ENCODE measurements around the gene STOX2.
A peak's percentile ranks its signal among the peaks of the same experiment; 100 is the strongest.

The STOX2 gene

DNA sequence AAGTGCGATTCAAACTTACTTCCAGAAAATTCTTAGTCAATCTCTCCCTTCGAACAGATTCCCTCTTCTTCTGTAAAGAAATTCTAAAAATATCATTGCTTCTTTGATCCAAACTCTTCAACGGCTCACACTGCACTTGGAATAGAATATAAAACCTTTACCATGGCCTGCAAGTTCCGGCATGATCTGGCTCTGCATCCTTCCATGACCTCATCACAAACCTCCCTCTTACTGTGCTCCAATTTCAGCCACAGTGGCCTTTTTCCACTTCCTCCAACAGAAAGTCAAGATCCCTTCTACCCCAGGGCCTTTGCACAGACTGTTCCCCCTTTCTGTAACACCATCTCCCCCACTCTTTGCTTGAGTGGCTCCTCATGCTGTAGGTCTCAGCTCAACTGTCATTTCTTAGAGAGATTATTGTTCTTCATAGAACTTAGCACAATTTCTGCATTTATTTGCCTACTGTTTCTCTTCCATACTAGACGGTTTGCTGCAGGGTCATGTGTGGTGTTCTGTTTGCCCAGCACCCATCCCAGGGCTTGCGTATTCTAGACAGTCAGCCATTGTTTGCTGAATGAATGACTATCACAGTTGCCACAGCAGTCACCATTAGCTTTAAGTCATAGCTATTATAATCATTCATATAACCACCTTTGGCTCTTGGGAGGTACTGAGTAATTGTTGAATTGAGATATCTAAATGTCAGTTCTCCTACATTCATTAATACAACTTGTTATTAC lies 1.9 kb upstream of the STOX2 start:
- peaks cover 29% of the 10 kb centered on the region for H3K27me3 ChIP-seq (replicated peaks; ENCODE audit: control insufficient read depth, insufficient read depth, low read length)

DNA sequence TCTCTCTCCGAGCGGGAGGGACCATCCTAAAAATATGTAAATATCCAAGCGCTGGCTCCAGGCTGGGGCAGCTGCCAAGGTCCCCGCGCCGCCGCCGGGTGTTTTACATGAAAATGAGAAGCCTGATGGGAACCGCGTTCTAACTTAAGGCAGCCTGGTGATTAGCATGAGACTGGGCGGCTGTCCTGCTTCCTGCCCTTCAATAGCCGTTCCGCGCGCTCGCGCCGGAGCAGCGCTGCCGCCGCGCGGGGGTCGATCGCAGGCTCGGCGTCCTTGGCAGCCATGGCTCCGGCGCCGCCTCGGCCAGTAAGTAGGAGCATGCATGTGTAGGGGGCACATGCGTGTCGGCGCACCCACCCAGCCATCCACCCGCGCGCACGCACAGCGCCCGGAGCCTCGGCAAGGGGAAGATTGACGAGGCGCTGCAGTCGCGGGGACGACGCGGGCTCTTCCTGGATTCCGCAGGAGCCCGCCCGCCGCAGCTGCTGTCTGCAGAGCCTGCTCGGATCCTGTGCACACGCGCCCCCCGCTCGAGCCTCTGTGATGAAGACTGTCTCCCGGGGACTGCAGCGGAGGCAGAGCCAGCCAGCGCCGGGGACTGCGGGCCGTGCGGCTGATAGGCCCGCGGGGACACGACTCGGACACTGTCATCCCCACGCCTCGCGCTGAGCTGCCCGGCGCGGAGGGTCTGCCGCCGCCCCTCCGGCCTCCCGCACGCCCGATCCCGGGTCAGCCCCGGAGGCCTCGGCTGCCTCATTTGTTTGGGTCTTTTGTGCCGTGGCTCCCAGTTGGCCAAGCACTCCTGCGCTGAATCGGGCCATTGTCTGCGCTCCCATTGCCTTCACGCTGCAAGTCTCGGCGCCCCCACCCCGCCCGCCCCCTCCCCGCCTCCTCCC lies 734 bp downstream of the STOX2 start:
- peak; percentile 38 for DNase-seq (ENCODE audit: low read depth)
- no peak overlapping the region for H3K9ac ChIP-seq (ENCODE audit: low read length)
- H3K36me3 ChIP-seq (ENCODE audit: control insufficient read depth, insufficient read depth, low read length, severe bottlenecking), result no peaks in the 10 kb centered on the region
- peak overlapping the region; percentile 77 for H3K4me3 ChIP-seq (ENCODE audit: low read length)
- peaks cover 3% of the 10 kb centered on the region for H3K9me3 ChIP-seq (ENCODE audit: control insufficient read depth, low read length)
- H3K4me1 ChIP-seq (ENCODE audit: control insufficient read depth, insufficient read depth, low read length), result peaks cover 12% of the 10 kb centered on the region
- peaks cover 45% of the 10 kb centered on the region for H3K27me3 ChIP-seq (replicated peaks; ENCODE audit: control insufficient read depth, insufficient read depth, low read length)

More for the DNA sequence above, 1.9 kb upstream of the STOX2 start:
- Histone ChIP-seq H3K9ac (ENCODE audit: low read length) (no peak overlapping the region), H3K36me3 (ENCODE audit: control insufficient read depth, insufficient read depth, low read length, severe bottlenecking) (no peaks in the 10 kb centered on the region), H3K9me3 (ENCODE audit: control insufficient read depth, low read length) (peaks cover 16% of the 10 kb centered on the region), H3K4me3 (ENCODE audit: low read length) (no peak overlapping the region), H3K4me1 (ENCODE audit: control insufficient read depth, insufficient read depth, low read length) (peaks cover 12% of the 10 kb centered on the region)
- DNase-seq (ENCODE audit: low read depth), result no peak

DNA sequence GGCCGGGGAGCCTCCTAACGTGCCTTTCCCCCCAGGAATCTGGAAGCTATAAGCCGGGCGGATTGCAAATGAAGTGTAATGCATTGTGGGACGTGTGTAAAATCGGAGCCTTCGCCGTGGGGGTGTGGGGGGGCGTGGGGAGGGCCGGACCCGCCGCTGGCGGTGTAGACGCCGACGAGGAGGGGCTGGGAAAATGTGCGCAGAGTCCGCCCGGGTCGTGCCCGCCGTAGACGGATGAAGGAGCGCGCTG lies 1.3 kb downstream of the STOX2 start:
- Histone ChIP-seq H3K27me3 (replicated peaks; ENCODE audit: control insufficient read depth, insufficient read depth, low read length) (peaks cover 45% of the 10 kb centered on the region), H3K36me3 (ENCODE audit: control insufficient read depth, insufficient read depth, low read length, severe bottlenecking) (no peaks in the 10 kb centered on the region), H3K9me3 (ENCODE audit: control insufficient read depth, low read length) (peaks cover 3% of the 10 kb centered on the region), H3K4me3 (ENCODE audit: low read length) (peak overlapping the region; percentile 27), H3K4me1 (ENCODE audit: control insufficient read depth, insufficient read depth, low read length) (peaks cover 12% of the 10 kb centered on the region), H3K9ac (ENCODE audit: low read length) (no peak overlapping the region)
- no peak for DNase-seq (ENCODE audit: low read depth)

DNA sequence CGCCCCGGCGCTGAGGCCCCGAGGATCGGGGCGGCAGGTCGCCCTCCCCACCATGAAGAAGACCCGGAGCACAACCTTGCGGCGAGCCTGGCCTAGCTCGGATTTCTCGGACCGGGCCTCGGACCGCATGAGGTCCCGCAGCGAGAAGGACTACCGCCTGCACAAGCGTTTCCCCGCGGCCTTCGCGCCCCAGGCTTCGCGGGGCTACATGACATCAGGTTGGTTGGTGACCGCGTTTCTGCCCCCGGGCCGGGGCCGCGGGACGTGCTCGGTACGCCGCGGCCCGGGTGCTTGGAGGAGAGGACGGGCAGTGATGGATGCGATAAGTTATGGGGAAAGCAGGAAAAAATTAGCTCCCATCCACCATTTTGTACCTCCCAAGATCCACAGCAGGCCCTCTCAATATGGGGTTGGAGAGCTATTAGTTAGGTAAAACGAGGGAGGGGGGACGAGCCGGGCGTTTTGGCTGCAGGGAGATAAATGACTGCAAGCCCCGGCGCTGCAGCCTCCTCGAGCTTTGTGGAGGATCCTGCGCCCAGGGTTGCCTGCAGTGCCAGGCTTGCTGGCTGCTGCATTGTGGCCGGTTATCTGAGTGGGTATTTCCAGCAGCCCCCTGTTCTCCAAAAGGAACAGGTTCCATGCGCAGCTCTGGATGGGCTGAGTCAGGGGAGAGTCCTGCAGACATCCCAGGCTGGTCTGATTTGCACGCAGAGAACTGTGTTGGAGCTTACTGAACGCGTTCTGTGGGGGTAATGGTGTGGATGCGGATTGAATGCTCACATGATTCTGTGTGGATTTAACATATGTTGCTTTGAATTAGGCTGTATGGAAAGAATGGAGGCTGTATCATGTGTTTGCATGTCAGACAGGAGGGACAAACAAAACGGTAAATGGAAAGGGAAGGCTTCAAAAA lies 1.9 kb downstream of the STOX2 start:
- Histone ChIP-seq H3K4me3 (ENCODE audit: low read length) (peak overlapping the region; percentile 27), H3K27me3 (replicated peaks; ENCODE audit: control insufficient read depth, insufficient read depth, low read length) (peaks cover 45% of the 10 kb centered on the region), H3K36me3 (ENCODE audit: control insufficient read depth, insufficient read depth, low read length, severe bottlenecking) (no peaks in the 10 kb centered on the region), H3K9me3 (ENCODE audit: control insufficient read depth, low read length) (peaks cover 3% of the 10 kb centered on the region), H3K9ac (ENCODE audit: low read length) (no peak overlapping the region), H3K4me1 (ENCODE audit: control insufficient read depth, insufficient read depth, low read length) (peaks cover 12% of the 10 kb centered on the region)
- DNase-seq (ENCODE audit: low read depth), result peak; percentile 3

DNA sequence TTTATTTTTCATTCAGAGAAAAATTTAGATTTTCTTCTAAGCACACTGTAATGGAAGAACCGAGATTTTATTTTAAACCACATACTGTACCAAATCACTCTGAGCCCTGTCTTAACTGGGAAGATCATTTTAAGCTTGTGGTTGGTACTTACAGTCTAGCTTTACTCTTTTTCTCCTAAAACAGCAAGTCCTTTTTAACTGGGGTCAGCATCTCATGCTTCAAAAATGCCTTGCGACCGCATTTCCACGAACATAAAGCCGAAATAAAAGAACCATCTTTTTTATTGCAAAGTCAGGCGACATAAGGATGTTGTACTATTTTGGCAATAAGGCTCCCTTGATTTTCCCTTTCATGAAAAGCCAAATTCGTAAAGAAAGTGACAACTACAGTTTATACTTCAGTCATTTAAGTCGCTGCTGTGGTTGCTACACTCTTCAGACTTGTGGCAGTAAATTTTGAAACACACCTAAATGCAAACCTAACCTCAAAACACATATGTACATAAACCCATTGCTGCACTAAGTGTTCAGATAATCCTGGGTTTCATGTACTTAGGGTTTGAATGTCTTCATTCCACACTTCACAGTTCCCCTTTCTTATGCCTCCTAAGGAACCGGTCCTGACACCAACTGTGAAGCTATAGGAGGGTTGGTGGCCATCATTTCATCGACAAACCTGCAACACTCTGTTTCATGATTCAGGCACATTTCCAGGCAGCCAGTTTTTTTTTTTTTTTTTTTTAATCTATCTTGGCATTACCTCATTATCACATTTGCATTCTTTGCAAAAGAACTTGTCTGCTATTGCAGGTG lies 3.0 kb downstream of the STOX2 start:
- Histone ChIP-seq H3K27me3 (replicated peaks; ENCODE audit: control insufficient read depth, insufficient read depth, low read length) (peaks cover 45% of the 10 kb centered on the region), H3K4me3 (ENCODE audit: low read length) (no peak overlapping the region), H3K9me3 (ENCODE audit: control insufficient read depth, low read length) (peaks cover 2% of the 10 kb centered on the region), H3K9ac (ENCODE audit: low read length) (no peak overlapping the region), H3K36me3 (ENCODE audit: control insufficient read depth, insufficient read depth, low read length, severe bottlenecking) (no peaks in the 10 kb centered on the region), H3K4me1 (ENCODE audit: control insufficient read depth, insufficient read depth, low read length) (peaks cover 12% of the 10 kb centered on the region)
- no peak for DNase-seq (ENCODE audit: low read depth)

DNA sequence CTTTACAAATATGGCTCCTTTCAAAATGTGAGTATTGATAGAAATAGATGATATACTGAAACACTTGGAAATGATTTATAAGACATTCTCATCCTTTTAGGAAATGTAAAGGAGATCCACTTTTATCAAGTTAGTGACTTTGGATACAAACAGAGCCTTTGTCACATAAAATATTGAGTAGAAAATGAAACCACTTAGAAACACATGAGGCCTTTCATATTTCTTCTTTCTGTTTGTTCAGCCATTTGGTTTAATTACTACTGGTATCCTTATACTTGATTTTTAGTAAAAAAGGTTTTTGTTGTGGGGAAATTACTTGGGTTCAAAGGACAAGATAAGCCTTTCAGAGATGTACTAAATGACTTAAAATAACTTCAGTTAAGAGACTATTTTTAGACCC lies 4.1 kb downstream of the STOX2 start:
- no peaks in the 10 kb centered on the region for H3K36me3 ChIP-seq (ENCODE audit: control insufficient read depth, insufficient read depth, low read length, severe bottlenecking)
- H3K9ac ChIP-seq (ENCODE audit: low read length), result no peak overlapping the region
- H3K4me1 ChIP-seq (ENCODE audit: control insufficient read depth, insufficient read depth, low read length), result peaks cover 12% of the 10 kb centered on the region
- H3K4me3 ChIP-seq (ENCODE audit: low read length), result no peak overlapping the region
- peaks cover 41% of the 10 kb centered on the region for H3K27me3 ChIP-seq (replicated peaks; ENCODE audit: control insufficient read depth, insufficient read depth, low read length)
- DNase-seq (ENCODE audit: low read depth), result no peak
- H3K9me3 ChIP-seq (ENCODE audit: control insufficient read depth, low read length), result no peaks in the 10 kb centered on the region

DNA sequence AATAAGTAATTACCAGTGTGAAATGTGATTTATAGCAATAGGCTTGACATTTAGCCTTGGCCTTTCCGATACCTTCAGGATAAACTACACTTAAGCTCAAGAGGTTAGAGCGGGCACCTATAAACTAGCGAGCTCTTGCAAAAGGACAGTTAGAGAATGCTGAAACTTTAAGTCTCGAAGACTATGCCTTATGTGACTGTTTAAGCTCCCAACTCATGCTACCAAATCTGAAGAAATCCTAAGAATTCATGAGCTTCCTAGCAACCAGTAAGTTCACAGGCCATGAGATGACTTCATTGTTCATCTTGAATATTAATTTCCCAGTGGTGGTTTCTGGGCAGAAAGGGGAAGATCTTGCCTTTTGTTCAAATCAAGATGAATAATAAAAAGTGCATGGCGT lies 4.7 kb downstream of the STOX2 start:
- Histone ChIP-seq H3K27me3 (replicated peaks; ENCODE audit: control insufficient read depth, insufficient read depth, low read length) (peaks cover 35% of the 10 kb centered on the region), H3K9me3 (ENCODE audit: control insufficient read depth, low read length) (no peaks in the 10 kb centered on the region), H3K4me1 (ENCODE audit: control insufficient read depth, insufficient read depth, low read length) (peaks cover 12% of the 10 kb centered on the region), H3K36me3 (ENCODE audit: control insufficient read depth, insufficient read depth, low read length, severe bottlenecking) (no peaks in the 10 kb centered on the region), H3K4me3 (ENCODE audit: low read length) (no peak overlapping the region), H3K9ac (ENCODE audit: low read length) (no peak overlapping the region)
- no peak for DNase-seq (ENCODE audit: low read depth)

DNA sequence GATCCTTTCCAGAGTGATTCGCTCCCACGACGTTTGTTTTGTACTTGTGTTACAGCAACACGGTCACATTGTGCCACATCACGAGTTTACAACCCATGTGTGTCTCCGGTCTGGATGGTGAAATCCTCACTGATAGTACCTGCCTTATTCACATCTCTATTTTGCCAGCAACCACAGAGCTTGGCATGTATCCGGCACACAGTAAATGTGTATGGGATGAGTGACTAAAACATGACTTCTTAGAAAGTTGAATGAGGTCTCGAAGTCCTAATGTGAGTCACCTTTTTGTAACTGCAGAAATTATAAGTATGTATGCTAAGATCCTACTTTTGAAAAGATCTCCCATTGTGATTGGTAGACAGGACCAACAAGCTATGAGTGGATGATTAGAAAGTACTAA lies 7.5 kb downstream of the STOX2 start:
- no peak for DNase-seq (ENCODE audit: low read depth)
- Histone ChIP-seq H3K27me3 (replicated peaks; ENCODE audit: control insufficient read depth, insufficient read depth, low read length) (peaks cover 22% of the 10 kb centered on the region), H3K9ac (ENCODE audit: low read length) (no peak overlapping the region), H3K36me3 (ENCODE audit: control insufficient read depth, insufficient read depth, low read length, severe bottlenecking) (no peaks in the 10 kb centered on the region), H3K4me1 (ENCODE audit: control insufficient read depth, insufficient read depth, low read length) (no peaks in the 10 kb centered on the region), H3K9me3 (ENCODE audit: control insufficient read depth, low read length) (no peaks in the 10 kb centered on the region), H3K4me3 (ENCODE audit: low read length) (no peak overlapping the region)

DNA sequence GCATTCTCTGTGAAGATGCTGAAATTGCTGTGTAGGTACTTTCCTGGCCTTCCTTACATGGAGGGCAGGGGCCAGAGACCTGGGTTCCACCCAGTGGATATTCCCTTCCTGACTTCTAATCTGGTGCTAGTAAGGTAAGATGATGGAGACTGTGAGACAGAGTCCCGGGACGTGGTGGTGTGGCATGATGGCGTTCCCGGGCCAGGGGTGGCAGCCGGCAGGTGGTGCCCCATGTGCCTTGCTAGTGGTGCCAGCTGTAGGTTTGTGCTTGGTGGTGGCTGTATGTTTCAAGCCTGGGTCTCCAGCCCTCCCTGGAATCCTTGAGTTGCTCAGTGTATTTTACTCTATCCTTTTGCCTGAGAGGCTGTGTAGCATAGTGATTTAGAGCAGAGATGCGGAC lies 10.9 kb downstream of the STOX2 start:
- Histone ChIP-seq H3K9ac (ENCODE audit: low read length) (no peak overlapping the region), H3K4me1 (ENCODE audit: control insufficient read depth, insufficient read depth, low read length) (no peaks in the 10 kb centered on the region)
- no peak for DNase-seq (ENCODE audit: low read depth)

DNA sequence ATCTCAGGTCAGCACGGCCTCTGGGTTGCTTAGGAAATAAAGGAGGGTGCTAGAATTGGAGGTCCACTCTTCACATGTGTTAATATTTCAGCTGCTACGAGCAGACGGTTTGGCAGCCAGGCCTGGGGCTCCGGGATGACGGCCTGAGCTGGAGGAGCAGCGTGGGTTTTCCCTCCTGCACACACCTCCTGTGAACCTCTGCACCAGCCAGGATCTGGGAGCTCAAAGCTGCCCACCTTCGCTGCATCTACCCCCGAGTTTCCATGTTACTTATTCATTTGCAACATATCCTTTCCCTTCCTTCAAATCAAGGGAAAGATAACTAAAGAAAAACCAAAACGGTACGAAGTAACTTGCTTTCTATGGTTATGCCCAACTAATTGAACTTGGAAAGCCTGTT lies 13.6 kb downstream of the STOX2 start:
- no peak overlapping the region for H3K4me3 ChIP-seq (ENCODE audit: low read length)
- no peak for DNase-seq (ENCODE audit: low read depth)

More for the DNA sequence above, 10.9 kb downstream of the STOX2 start:
- no peaks in the 10 kb centered on the region for H3K27me3 ChIP-seq (replicated peaks; ENCODE audit: control insufficient read depth, insufficient read depth, low read length)
- no peak overlapping the region for H3K4me3 ChIP-seq (ENCODE audit: low read length)
- no peaks in the 10 kb centered on the region for H3K36me3 ChIP-seq (ENCODE audit: control insufficient read depth, insufficient read depth, low read length, severe bottlenecking)
- no peaks in the 10 kb centered on the region for H3K9me3 ChIP-seq (ENCODE audit: control insufficient read depth, low read length)

More for the DNA sequence above, 13.6 kb downstream of the STOX2 start:
- H3K9me3 ChIP-seq (ENCODE audit: control insufficient read depth, low read length), result no peaks in the 10 kb centered on the region
- H3K9ac ChIP-seq (ENCODE audit: low read length), result no peak overlapping the region
- no peaks in the 10 kb centered on the region for H3K4me1 ChIP-seq (ENCODE audit: control insufficient read depth, insufficient read depth, low read length)
- no peaks in the 10 kb centered on the region for H3K27me3 ChIP-seq (replicated peaks; ENCODE audit: control insufficient read depth, insufficient read depth, low read length)
- H3K36me3 ChIP-seq (ENCODE audit: control insufficient read depth, insufficient read depth, low read length, severe bottlenecking), result no peaks in the 10 kb centered on the region

All from adipocyte (in vitro differentiated cells).